Activated CD4-positive, CD25-positive, alpha-beta regulatory T cell (primary cell): Measurements from ENCODE around the gene TTC16.

Experiments
- DNase-seq, 4 experiments: peaks; one replicate each; lab custom pipeline; 2025; lab: John Stamatoyannopoulos, UW

Gene TTC16

GRCh38 chr9:127715470-127716337, at the start of gene TTC16, which contains the start of gene PTRH1:
Gene TTC16 (plus strand): TSS chr9:127716079. CDS start chr9:127716146, 67 bp downstream.
Gene PTRH1 (minus strand): TSS chr9:127715663. CDS start chr9:127715639, 24 bp downstream.
- peak; percentile 93 to 96 (median 96) for DNase-seq

GRCh38 chr9:127667127-127667844, 48.6 kb upstream of the TTC16 start:
- no peak for DNase-seq

GRCh38 chr9:127667906-127668305, 48.0 kb upstream of the TTC16 start:
- no peak for DNase-seq

- DNase-seq, result no peak
Measured at GRCh38 chr9:127673234-127673633, 42.6 kb upstream of the TTC16 start.

GRCh38 chr9:127676638-127677037, 39.2 kb upstream of the TTC16 start:
- DNase-seq, result no peak

- no peak for DNase-seq
Measured at GRCh38 chr9:127679506-127679905, 36.4 kb upstream of the TTC16 start.

- no peak for DNase-seq
Measured at GRCh38 chr9:127680226-127680625, 35.7 kb upstream of the TTC16 start.

- DNase-seq, result no peak
Measured at GRCh38 chr9:127680846-127681245, 35.0 kb upstream of the TTC16 start.

GRCh38 chr9:127682351-127683136, 33.3 kb upstream of the TTC16 start:
- DNase-seq, result no peak

GRCh38 chr9:127683723-127684122, 32.2 kb upstream of the TTC16 start:
- DNase-seq, result no peak

- no peak for DNase-seq
Measured at GRCh38 chr9:127684576-127684975, 31.3 kb upstream of the TTC16 start.

GRCh38 chr9:127686461-127687393, 29.2 kb upstream of the TTC16 start:
- DNase-seq, result no peak

GRCh38 chr9:127689329-127690000, 26.4 kb upstream of the TTC16 start:
- no peak for DNase-seq

GRCh38 chr9:127690735-127691134, 25.1 kb upstream of the TTC16 start:
- DNase-seq, result no peak

- no peak for DNase-seq
Measured at GRCh38 chr9:127692071-127692470, 23.8 kb upstream of the TTC16 start.

GRCh38 chr9:127693143-127693542, 22.7 kb upstream of the TTC16 start:
- DNase-seq, result no peak

GRCh38 chr9:127693697-127694096, 22.2 kb upstream of the TTC16 start:
- DNase-seq, result no peak

GRCh38 chr9:127694890-127695720, 20.8 kb upstream of the TTC16 start:
- DNase-seq, result no peak

GRCh38 chr9:127697575-127697974, 18.3 kb upstream of the TTC16 start:
- DNase-seq, result no peak

GRCh38 chr9:127698386-127698785, 17.5 kb upstream of the TTC16 start:
- no peak for DNase-seq
